OCI-M2 (cell line): ENCODE measurements around the gene PRR5.
"Not testable (repeated sequence)": the region's sequence is repeated elsewhere in the genome, so short reads cannot be mapped to it uniquely, and the experiment has no call there.

Experiments used
- DNase-seq: peaks from one replicate; lab custom pipeline; 2025; ENCODE audit not compliant: unreplicated experiment; lab: John Stamatoyannopoulos, UW

PRR5 gene, protein sequence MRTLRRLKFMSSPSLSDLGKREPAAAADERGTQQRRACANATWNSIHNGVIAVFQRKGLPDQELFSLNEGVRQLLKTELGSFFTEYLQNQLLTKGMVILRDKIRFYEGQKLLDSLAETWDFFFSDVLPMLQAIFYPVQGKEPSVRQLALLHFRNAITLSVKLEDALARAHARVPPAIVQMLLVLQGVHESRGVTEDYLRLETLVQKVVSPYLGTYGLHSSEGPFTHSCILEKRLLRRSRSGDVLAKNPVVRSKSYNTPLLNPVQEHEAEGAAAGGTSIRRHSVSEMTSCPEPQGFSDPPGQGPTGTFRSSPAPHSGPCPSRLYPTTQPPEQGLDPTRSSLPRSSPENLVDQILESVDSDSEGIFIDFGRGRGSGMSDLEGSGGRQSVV

DNA sequence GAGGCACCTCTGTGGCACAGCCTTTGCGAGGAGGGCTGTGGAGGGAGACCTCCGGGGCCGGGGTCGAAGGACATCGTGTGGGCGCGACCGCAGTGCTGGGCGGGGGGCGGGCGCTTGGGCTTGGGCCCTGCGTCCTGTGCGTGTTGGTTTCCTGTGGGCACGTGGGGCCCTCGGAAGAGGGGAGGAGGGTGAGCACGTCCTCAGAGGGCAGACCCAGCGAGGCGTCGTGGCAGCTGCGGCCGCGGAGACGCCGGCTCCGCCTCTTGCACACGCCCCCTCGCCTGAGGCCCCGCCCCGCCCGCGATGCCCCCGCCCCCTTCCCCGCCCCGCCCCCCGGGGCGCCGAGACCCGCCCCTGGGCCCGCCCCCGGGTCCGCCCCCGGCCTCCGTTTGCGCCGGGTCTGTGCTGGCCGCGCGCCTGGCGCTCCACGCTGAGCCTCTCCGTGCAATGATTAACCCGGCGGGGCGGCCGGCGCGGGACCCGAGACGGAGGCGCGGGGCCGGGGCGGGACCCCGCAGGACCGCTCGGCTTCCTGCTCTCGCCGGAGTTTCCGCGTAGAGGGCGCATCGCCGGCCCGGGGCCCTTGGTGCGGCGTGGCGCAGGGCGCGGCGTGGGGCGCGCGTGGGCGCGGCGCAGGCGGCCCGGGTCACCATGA, at the start of gene PRR5:
PRR5 (plus strand) TSS at position 381 of the 655 bp plus-strand sequence; CDS start at position 652, 271 bp downstream.
- no peak for DNase-seq

DNA sequence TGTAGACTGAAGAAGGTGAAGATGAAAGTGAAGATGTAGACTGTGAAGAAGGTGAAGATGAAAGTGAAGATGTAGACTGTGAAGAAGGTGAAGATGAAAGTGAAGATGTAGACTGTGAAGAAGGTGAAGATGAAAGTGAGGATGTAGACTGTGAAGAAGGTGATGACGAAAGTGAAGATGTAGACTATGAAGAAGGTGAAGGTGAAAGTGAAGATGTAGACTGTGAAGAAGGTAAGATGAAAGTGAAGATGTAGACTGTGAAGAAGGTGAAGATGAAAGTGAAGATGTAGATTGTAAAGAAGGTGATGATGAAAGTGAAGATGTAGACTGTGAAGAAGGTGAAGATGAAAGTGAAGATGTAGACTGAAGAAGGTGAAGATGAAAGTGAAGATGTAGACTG, 49.1 kb upstream of the PRR5 start:
- not testable (repeated sequence) for DNase-seq

DNA sequence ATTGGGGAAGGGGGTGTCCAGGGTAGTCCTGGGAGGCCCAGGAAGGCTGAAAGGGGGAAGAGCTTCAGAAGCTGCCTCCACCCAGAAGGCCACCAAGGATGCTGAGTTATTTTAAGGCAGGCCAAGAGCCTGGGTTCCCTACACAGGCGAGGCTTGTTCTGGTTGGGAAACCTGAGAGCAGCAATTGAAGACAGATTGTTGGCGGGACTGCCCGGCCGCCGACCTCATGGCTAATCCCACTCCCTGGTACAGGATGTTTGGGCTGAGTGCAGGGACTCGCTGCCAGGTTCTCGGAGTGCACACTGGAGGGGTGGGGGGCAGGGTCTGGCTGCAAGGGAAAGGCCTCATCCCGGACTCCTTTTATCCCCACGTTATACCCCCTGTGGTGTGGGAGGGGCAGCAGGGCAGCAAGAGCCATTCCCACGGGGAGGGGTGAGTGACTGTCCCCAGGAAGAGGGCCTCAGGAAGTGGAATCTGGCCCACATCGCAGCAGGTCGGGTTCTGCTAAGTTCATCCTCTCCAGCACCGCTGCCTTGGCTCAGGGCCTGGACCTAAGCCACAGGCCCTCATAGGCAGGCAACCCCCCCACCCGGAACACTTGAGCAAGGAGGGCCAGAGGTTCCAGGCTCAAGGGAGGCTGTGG, 43.6 kb upstream of the PRR5 start:
- no peak for DNase-seq

DNA sequence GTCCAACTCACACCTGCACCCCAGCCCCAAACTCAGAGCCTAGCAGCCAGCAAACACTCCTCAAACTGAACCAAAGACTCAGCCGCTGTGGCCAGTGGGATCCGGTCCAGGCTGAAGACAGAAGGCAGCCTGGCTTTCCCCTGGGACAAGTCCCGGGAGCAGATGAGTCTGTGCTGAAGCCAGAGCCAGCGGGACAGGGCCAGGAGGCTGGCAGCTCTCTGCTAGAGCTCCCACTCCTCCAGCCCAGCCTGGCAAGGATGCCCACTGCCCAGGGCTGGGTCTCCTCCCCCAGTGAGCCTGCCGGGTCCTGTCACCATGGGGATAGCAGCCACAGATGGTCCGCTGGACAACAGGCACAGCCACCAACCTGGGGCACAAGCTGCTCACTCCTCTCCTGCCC, 42.9 kb upstream of the PRR5 start:
- DNase-seq = no peak

GRCh38 chr22:44660051-44660830, 41.8 kb upstream of the PRR5 start:
- DNase-seq = no peak

DNA sequence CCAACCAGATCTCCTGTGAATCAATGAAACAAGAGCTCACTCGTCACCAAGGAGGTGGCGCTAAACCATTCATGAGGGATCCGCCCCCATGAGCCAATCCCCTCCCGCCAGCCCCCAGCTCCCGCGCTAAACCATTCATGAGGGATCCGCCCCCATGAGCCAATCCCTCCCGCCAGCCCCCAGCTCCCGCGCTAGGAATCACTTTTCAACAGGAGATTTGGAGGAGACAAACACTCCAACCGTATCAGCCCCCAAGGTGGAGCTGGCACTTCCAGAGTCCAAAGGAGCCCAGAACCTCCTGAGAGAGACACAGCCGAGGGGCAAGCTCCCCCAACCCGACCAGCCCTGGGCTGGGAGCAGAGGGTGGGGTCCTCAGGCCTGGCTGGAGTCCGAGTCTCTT, 40.9 kb upstream of the PRR5 start:
- no peak for DNase-seq

GRCh38 chr22:44661659-44662569, 40.1 kb upstream of the PRR5 start:
- no peak for DNase-seq

DNA sequence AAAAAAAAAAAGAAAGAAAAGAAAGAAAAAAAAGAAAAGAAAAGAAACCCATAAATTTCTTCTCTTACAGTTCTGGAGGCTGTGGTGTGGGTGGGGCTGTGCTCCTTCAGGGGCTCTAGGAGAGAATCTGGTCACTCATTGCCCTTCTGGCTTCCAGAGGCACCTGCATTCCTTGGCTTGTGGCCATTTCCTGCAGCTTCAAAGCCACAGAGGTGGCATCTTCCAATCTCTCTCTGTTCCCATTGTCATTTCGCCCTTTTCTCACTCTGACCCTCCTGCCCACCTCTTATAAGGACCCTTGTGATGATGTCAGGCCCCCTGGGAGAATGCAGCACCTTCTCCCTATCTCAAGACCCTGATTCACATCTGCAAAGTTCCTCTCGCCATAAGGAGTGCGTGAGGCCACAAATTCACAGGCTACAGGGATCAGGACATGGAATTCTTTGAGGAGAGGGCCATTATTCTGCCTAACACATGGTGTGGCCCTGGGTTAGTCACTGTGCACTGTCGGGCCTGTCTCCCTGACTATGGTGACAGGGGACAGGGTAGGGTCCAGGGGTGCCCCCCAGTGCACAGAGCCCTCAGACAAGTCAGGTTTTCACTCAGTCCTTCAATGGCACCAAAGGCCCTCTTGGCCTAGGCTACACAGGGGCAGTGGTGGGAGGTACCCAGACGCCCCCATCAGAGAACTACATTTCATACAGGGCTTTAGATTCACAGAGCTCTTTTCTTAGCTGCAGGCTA, 38.6 kb upstream of the PRR5 start:
- DNase-seq = no peak

DNA sequence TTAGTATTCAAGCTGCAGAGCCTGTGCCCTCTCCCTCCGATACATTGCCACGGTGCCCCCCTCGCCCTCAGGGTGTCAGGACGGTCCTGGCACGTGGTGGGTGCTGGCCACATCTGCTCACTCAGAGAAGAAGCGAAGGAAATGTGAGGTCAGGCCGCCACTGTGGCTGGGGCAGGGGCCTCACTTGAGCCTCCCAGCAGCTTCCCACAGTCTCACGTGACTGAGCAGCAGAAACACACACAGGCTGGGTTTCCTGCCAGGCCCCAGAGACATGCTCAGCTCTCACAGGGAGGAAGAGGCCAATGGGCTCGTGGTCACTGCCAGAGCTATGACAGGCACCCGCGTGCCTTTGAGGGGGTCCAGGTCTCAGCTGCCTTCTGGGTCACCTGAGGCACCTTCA, 37.9 kb upstream of the PRR5 start:
- no peak for DNase-seq

- no peak for DNase-seq
Observed at GRCh38 chr22:44665115-44665514, 36.9 kb upstream of the PRR5 start.

DNA sequence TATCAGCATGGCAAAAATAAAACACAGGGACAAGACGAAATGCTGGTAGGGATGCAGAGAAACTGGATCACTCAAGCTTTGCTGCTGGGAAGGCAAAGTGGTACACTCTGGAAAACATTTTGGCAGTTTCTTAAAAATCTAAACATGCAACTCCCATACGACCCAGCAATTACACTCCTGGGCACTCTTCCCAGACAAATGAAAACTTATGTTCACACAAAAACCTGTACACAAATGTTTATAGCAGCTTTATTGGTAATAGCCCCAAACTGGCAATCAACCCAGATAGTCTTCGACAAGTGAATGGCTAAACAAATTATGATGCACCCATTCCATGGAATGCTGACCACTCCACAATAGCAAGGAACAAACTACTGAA, 35.8 kb upstream of the PRR5 start:
- DNase-seq = no peak

- no peak for DNase-seq
Observed at GRCh38 chr22:44667276-44667675, 34.7 kb upstream of the PRR5 start.

DNA sequence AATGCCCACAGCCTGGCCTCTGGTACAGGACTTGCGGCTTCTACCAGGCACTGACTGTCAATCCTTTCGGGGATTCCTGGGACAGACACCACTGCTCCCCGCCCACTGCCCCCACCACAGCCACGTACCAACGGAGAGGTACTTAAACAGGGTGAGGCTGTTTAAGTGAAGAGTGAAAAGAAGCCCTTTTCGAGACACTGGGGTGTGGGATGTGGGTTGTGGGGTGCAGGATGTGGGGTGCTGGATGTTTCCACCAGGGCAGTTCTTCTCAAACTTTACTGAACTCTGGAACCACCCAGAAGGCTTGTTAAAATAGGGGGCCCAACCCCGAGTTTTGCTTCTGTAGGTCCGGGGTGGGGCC, 34.2 kb upstream of the PRR5 start:
- DNase-seq = no peak

DNA sequence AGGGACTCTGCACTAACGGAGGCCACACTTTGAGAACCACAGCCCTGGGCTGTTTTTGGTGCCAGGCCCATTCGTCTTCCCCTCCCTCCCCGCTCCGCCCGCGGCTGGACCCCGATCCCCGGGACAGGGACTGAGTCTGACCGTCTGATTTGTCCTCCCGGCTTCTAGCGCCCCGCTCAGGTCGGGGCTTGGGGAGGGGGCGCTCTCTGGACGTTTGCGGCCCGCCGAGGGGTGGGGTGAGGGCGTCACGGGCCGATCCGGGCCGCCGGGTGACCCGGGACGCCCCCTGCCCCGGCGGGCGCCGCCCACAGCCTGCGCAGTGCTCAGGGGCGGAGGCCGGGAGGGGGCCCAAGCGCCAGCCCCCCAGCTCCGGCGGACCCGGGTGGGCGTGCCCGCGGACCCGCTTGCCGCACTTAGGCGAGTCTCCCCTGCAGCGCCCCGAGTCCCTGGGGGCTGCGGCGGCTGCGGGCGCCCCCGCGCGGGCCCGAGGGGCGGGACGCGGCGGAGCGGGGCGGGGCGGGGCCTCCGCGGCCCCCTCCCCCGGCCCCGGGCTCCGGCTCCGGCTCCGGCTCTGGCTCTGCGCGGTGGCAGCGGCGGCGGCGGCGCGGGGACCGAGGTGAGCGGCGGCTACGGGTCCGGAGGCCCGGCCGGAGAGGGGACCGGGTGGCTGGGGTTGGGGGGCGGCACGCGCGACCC, 33.7 kb upstream of the PRR5 start:
- DNase-seq = no peak

DNA sequence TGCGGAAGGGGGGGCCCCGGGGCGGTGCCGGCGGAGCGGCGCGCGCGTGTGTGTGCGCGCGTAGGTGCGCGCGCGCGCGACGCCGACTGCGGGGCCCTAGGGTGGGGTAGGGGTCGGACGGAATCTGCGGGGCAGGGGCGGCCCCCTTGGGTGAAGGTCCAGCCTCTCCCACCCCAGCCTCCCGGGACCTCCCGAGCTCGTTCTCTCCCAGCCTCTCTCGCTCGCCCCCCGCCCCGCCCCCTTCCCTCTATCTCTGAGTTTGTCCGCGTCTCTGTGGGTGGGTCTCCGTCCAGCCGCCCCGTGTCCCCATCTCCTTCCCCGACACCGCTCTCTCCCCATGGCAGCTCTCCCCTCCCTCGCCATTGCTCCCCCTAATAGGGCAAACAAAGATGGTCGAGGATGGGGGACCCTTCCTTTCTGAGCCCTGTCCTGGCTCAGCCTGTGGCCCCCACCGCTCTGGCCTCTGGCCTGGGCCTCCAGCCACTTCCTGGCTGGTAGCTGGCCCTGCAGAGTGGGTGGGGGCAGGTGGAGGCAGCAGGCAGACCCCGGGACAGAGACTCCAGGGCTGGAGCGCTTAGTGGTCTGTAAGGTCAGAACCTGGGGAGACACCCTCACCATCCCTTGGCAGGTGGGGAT, 33.0 kb upstream of the PRR5 start:
- no peak for DNase-seq

DNA sequence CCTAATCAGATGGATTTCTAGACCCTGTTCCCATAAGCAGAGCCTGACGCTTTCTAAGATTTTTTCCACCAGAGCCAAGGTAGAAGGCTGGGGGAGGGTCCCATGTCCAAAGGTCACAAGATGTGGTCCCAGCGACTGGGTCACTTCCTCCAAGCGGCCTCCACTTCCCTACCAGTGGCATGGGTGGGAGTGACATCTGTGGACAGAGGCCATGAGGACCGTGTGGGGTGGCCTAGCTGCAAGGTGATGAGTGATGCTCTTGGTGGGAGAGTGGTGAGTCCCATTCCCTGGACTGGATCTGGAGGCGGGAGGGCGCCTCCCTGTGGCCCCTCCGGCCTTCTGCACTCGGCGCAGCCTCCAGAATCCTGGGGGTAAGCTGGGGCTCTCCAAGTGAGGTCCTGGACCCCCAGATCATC, 32.4 kb upstream of the PRR5 start:
- DNase-seq = no peak

GRCh38 chr22:44670220-44670988, 31.6 kb upstream of the PRR5 start:
- DNase-seq = no peak

GRCh38 chr22:44671742-44672141, 30.3 kb upstream of the PRR5 start:
- DNase-seq = no peak
